ENCODE results near the gene RBMS3.

RBMS3 gene

GRCh38 chr3:29408676-29409075 is 127.8 kb downstream of the RBMS3 start:
- no peaks in the 10 kb centered on the region for H3K27me3 Mint-ChIP-seq
- ATAC-seq = no peak
- H3K9me3 Mint-ChIP-seq = no peaks in the 10 kb centered on the region
- no peaks in the 10 kb centered on the region for H3K36me3 Mint-ChIP-seq
- no peak overlapping the region for H3K27ac Mint-ChIP-seq
- H3K4me3 Mint-ChIP-seq = no peak overlapping the region
- H3K4me1 Mint-ChIP-seq = no peaks in the 10 kb centered on the region

GRCh38 chr3:29409409-29409808 is 128.5 kb downstream of the RBMS3 start:
- H3K4me3 Mint-ChIP-seq = no peak overlapping the region
- no peaks in the 10 kb centered on the region for H3K27me3 Mint-ChIP-seq
- H3K4me1 Mint-ChIP-seq = no peaks in the 10 kb centered on the region
- H3K27ac Mint-ChIP-seq = no peak overlapping the region
- no peaks in the 10 kb centered on the region for H3K36me3 Mint-ChIP-seq
- H3K9me3 Mint-ChIP-seq = no peaks in the 10 kb centered on the region
- ATAC-seq = no peak

GRCh38 chr3:29410220-29410619 is 129.3 kb downstream of the RBMS3 start:
- ATAC-seq = no peak
- Mint-ChIP-seq H3K4me3 (no peak overlapping the region), H3K36me3 (no peaks in the 10 kb centered on the region), H3K9me3 (no peaks in the 10 kb centered on the region), H3K27me3 (no peaks in the 10 kb centered on the region), H3K27ac (no peak overlapping the region), H3K4me1 (no peaks in the 10 kb centered on the region)

- Mint-ChIP-seq H3K36me3 (no peaks in the 10 kb centered on the region), H3K27me3 (no peaks in the 10 kb centered on the region), H3K9me3 (no peaks in the 10 kb centered on the region), H3K4me1 (no peaks in the 10 kb centered on the region), H3K27ac (no peak overlapping the region), H3K4me3 (no peak overlapping the region)
- no peak for ATAC-seq
These were observed 130.0 kb downstream of the RBMS3 start for GRCh38 chr3:29410660-29411405.

GRCh38 chr3:29412110-29412509 is 131.2 kb downstream of the RBMS3 start:
- no peak for ATAC-seq
- no peak overlapping the region for H3K4me3 Mint-ChIP-seq
- no peaks in the 10 kb centered on the region for H3K9me3 Mint-ChIP-seq
- no peaks in the 10 kb centered on the region for H3K4me1 Mint-ChIP-seq
- no peak overlapping the region for H3K27ac Mint-ChIP-seq
- H3K27me3 Mint-ChIP-seq = no peaks in the 10 kb centered on the region
- no peaks in the 10 kb centered on the region for H3K36me3 Mint-ChIP-seq

- ATAC-seq = no peak
- H3K36me3 Mint-ChIP-seq = no peaks in the 10 kb centered on the region
- H3K4me3 Mint-ChIP-seq = no peak overlapping the region
- no peaks in the 10 kb centered on the region for H3K27me3 Mint-ChIP-seq
- no peak overlapping the region for H3K27ac Mint-ChIP-seq
- no peaks in the 10 kb centered on the region for H3K4me1 Mint-ChIP-seq
- no peaks in the 10 kb centered on the region for H3K9me3 Mint-ChIP-seq
These were observed 133.8 kb downstream of the RBMS3 start for GRCh38 chr3:29414468-29415224.

GRCh38 chr3:29415482-29416223 is 134.8 kb downstream of the RBMS3 start:
- no peak overlapping the region for H3K27ac Mint-ChIP-seq
- no peaks in the 10 kb centered on the region for H3K4me1 Mint-ChIP-seq
- H3K36me3 Mint-ChIP-seq = no peaks in the 10 kb centered on the region
- no peaks in the 10 kb centered on the region for H3K27me3 Mint-ChIP-seq
- H3K4me3 Mint-ChIP-seq = no peak overlapping the region
- no peaks in the 10 kb centered on the region for H3K9me3 Mint-ChIP-seq
- ATAC-seq = no peak

GRCh38 chr3:29416514-29416913 is 135.6 kb downstream of the RBMS3 start:
- H3K9me3 Mint-ChIP-seq = no peaks in the 10 kb centered on the region
- no peaks in the 10 kb centered on the region for H3K4me1 Mint-ChIP-seq
- no peak overlapping the region for H3K4me3 Mint-ChIP-seq
- H3K27ac Mint-ChIP-seq = no peak overlapping the region
- ATAC-seq = no peak
- H3K27me3 Mint-ChIP-seq = no peaks in the 10 kb centered on the region
- H3K36me3 Mint-ChIP-seq = no peaks in the 10 kb centered on the region

GRCh38 chr3:29420106-29420505 is 139.2 kb downstream of the RBMS3 start:
- H3K27ac Mint-ChIP-seq = no peak overlapping the region
- no peaks in the 10 kb centered on the region for H3K27me3 Mint-ChIP-seq
- no peaks in the 10 kb centered on the region for H3K36me3 Mint-ChIP-seq
- no peaks in the 10 kb centered on the region for H3K4me1 Mint-ChIP-seq
- H3K9me3 Mint-ChIP-seq = no peaks in the 10 kb centered on the region
- no peak overlapping the region for H3K4me3 Mint-ChIP-seq
- no peak for ATAC-seq

GRCh38 chr3:29426302-29427226 is 145.7 kb downstream of the RBMS3 start:
- Mint-ChIP-seq H3K27me3 (no peaks in the 10 kb centered on the region), H3K4me3 (no peak overlapping the region), H3K9me3 (no peaks in the 10 kb centered on the region), H3K4me1 (no peaks in the 10 kb centered on the region), H3K27ac (no peak overlapping the region), H3K36me3 (no peaks in the 10 kb centered on the region)
- no peak for ATAC-seq

GRCh38 chr3:29427266-29428103 is 146.6 kb downstream of the RBMS3 start:
- Mint-ChIP-seq H3K36me3 (no peaks in the 10 kb centered on the region), H3K9me3 (no peaks in the 10 kb centered on the region), H3K27me3 (no peaks in the 10 kb centered on the region), H3K4me1 (no peaks in the 10 kb centered on the region), H3K4me3 (no peak overlapping the region), H3K27ac (no peak overlapping the region)
- no peak for ATAC-seq

- Mint-ChIP-seq H3K36me3 (no peaks in the 10 kb centered on the region), H3K9me3 (no peaks in the 10 kb centered on the region), H3K4me1 (no peaks in the 10 kb centered on the region), H3K4me3 (no peak overlapping the region), H3K27ac (no peak overlapping the region), H3K27me3 (no peaks in the 10 kb centered on the region)
- ATAC-seq = no peak
These were observed 148.3 kb downstream of the RBMS3 start for GRCh38 chr3:29429055-29429679.

- Mint-ChIP-seq H3K27ac (no peak overlapping the region), H3K4me3 (no peak overlapping the region), H3K27me3 (no peaks in the 10 kb centered on the region)
These were observed 149.7 kb downstream of the RBMS3 start for GRCh38 chr3:29430558-29430971.

More at GRCh38 chr3:29430558-29430971, 149.7 kb downstream of the RBMS3 start:
- H3K4me1 Mint-ChIP-seq = no peaks in the 10 kb centered on the region
- H3K9me3 Mint-ChIP-seq = no peaks in the 10 kb centered on the region
- H3K36me3 Mint-ChIP-seq = no peaks in the 10 kb centered on the region
- ATAC-seq = no peak
